ENCODE data around the gene SLC9A2. TPM values are rescaled to one million over a fixed set of nuclear protein-coding genes. Genes with fewer than 3 reads are reported as not detected.

SLC9A2 gene
- total and polyA plus RNA-seq, 2 of the 13 experiments (the other 11 are each of a cell fraction or from before 2014, with no cell fraction given) = 0.02 TPM; not detected in 1

GRCh38 chr2:102724016-102724490 is 104.7 kb downstream of the SLC9A2 start (continued):
- peak; percentile 49; the same call in 1 of the 2 replicates for TF ChIP-seq ZFY (CRISPR knock-in tag; IDR thresholded peaks at IDR 0.05)
- no peak for TF ChIP-seq GABPA (IDR thresholded peaks at IDR 0.05; ENCODE audit: low read depth, low read length)
- peak; percentile 47; the same call in 1 of the 2 replicates for TF ChIP-seq GABPA (CRISPR knock-in tag; IDR thresholded peaks at IDR 0.05; ENCODE audit: low read depth)
- TF ChIP-seq IKZF1 (IDR thresholded peaks at IDR 0.05) = no peak
- TF ChIP-seq PAX8 (CRISPR knock-in tag; IDR thresholded peaks at IDR 0.05; ENCODE audit: borderline replicate concordance) = no peak
- TF ChIP-seq E2F5 (CRISPR knock-in tag; conservative IDR thresholded peaks at IDR 0.05) = no peak
- TF ChIP-seq NFYB (CRISPR knock-in tag; IDR thresholded peaks at IDR 0.05) = no peak
- no peak for TF ChIP-seq ZNF704 (CRISPR knock-in tag; IDR thresholded peaks at IDR 0.05; ENCODE audit: borderline replicate concordance)
- peak; percentile 86 for TF ChIP-seq MLX (CRISPR knock-in tag; IDR thresholded peaks at IDR 0.05)
- TF ChIP-seq XBP1 (CRISPR knock-in tag; IDR thresholded peaks at IDR 0.05) = no peak
- TF ChIP-seq SOX5 (CRISPR knock-in tag; IDR thresholded peaks at IDR 0.05; ENCODE audit: borderline replicate concordance) = peak; percentile 82
- TF ChIP-seq ZNF263 (CRISPR knock-in tag; IDR thresholded peaks at IDR 0.05) = no peak
- TF ChIP-seq ARID4A (CRISPR knock-in tag; IDR thresholded peaks at IDR 0.05; ENCODE audit: borderline replicate concordance) = peak; percentile 82; the same call in 1 of the 2 replicates
- no peak for TF ChIP-seq ARHGAP35 (CRISPR knock-in tag; IDR thresholded peaks at IDR 0.05; ENCODE audit: borderline replicate concordance)
- TF ChIP-seq FIP1L1 (IDR thresholded peaks at IDR 0.05; ENCODE audit: borderline replicate concordance, insufficient read depth, low read depth, low read length) = no peak
- 0 out of 2 replicates have a peak, but pooled peaks have one; percentile 26 for TF ChIP-seq ZNF280D (CRISPR knock-in tag; IDR thresholded peaks at IDR 0.05)
- no peak for TF ChIP-seq DZIP1 (CRISPR knock-in tag; IDR thresholded peaks at IDR 0.05)

Data from HepG2 (cell line).